Sigmoid colon (tissue), 7 donors: ENCODE data around the gene TTYH3. TPM values are rescaled to one million over a fixed set of nuclear protein-coding genes. Genes with fewer than 3 reads are reported as not detected.

Source experiments
- DNase-seq: peaks from one replicate; pipeline ENCODE4 v3.0.0-alpha.2; 2019
- H3K27ac ChIP-seq, 4 donors: fragments of 200-600 bp; sonication (generic); one replicate each; pipeline ENCODE4 v1.5.1; 2016 to 2019; ENCODE audit warnings: mild to moderate bottlenecking in 1 of 4
- H3K27me3 ChIP-seq, 3 donors: fragments of 200-600 bp; sonication (generic); one replicate each; pipeline ENCODE4 v1.5.1; 2019; ENCODE audit warnings: mild to moderate bottlenecking in 1 of 3
- H3K36me3 ChIP-seq, 4 donors: fragments of 200-600 bp; sonication (generic); one replicate each; pipeline ENCODE4 v1.5.1; 2016 to 2019
- H3K4me1 ChIP-seq, 4 donors: fragments of 200-600 bp; sonication (generic); one replicate each; pipeline ENCODE4 v1.5.1; 2017 to 2019
- H3K4me3 ChIP-seq, 4 donors: fragments of 200-600 bp; sonication (generic); one replicate each; pipeline ENCODE4 v1.5.1; 2017 to 2019; ENCODE audit warnings: mild to moderate bottlenecking in 2 of 4, moderate library complexity in 1 of 4
- H3K9me3 ChIP-seq, 4 donors: fragments of 200-600 bp in 3 of 4; sonication (generic) in 3 of 4; one replicate each; pipeline versions ENCODE4 v1.5.1 to v1.6.1; 2013 to 2019
- EP300 ChIP-seq, 4 donors: sonication (generic); formaldehyde crosslinking; IDR thresholded peaks; one replicate each; pipeline ENCODE4 v1.6.1; 2017; ENCODE audit warnings: antibody characterized with exemption in 4 of 4
- POLR2A ChIP-seq, 2 donors: fragments of 450-650 bp; IDR thresholded peaks; one replicate each; pipeline ENCODE4 v1.6.1; 2016; ENCODE audit warnings: antibody characterized with exemption in 2 of 2, mild to moderate bottlenecking in 2 of 2, moderate library complexity in 2 of 2
- POLR2AphosphoS5 ChIP-seq, 4 donors: sonication (generic); formaldehyde crosslinking; IDR thresholded peaks; one replicate each; pipeline ENCODE4 v1.6.1; 2017; ENCODE audit warnings: antibody characterized with exemption in 4 of 4
- WGBS, 2 donors: extraction: QIAGEN DNeasy Blood & Tissue Kit; methylation state at CpG; one replicate each; pipeline ENCODE4 v1.1.7; 2013; 5-methylcytosine and 5-hydroxymethylcytosine counted together
- intact Hi-C: fragments of 100-400 bp; cut with DNase I; formaldehyde crosslinking; loops from one replicate; pipeline ENCODE4 v1.15.1; 2023
- polyA plus RNA-seq, 3 donors: library from polyadenylated mRNA; stranded (reverse); fragments of 200-250 nt; gene quantifications; one replicate each; pipeline ENCODE4 v1.2.3, GENCODE V29; 2013
- total RNA-seq, 4 donors: library from RNA; depleted of rRNA; stranded (reverse); fragments of >200 nt; gene quantifications; one replicate each; pipeline ENCODE4 v1.1.0, GENCODE V29; 2016
- TF ChIP-seq, protein P1 (sequence below), 4 experiments: fragments of 450-650 bp in 3 of 4; fragments of 200-600 bp in 1 of 4; IDR thresholded peaks; one replicate each; pipeline ENCODE4 v1.5.1; 2016 to 2019; ENCODE audit warnings: antibody characterized with exemption in 4 of 4, mild to moderate bottlenecking in 3 of 4, moderate library complexity in 2 of 4
- donor health status: healthy with polysubstance abuse.
- donor health status: Bipolar disorder and iron deficiency.
- donor health status: healthy.

Gene TTYH3
- total and polyA plus RNA-seq, 7 donors, result 5.4 to 41.7 (median 15.3) TPM

DNA sequence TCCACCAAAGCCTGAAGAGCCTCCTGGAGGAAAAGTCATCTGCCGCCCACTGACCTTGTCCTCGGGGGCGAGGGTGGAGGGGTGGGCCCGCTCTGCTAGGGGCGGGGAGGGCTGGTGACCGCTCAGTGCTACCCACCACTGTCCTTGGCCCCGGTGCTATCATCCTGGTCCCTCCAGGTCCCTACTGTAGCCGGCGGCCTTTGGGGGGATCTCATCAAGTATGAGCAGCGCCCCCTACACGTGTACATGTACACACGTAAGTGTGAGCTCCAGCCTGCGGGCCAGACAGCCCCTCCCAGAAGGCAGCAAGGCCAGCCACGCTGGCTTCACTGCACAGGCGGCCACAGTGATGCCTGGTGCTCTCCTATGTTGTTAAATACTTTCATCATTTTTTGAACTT, 19.6 kb downstream of the TTYH3 start:
- no peak for TF ChIP-seq POLR2AphosphoS5 (IDR thresholded peaks at IDR 0.05)
- TF ChIP-seq EP300 (IDR thresholded peaks at IDR 0.05), result no peak
- H3K4me3 ChIP-seq, result no peak overlapping the region
- no peak overlapping the region for H3K27ac ChIP-seq
- H3K27me3 ChIP-seq, result no peaks in the 10 kb centered on the region
- intact Hi-C loops, result no loop called here
- H3K36me3 ChIP-seq, result peaks cover 0 to 37% (median 25%) of the 10 kb centered on the region in 4 donors
- no peak for DNase-seq
- 79 to 89% methylated on average over 15 of the region's 15 CpGs for WGBS, 2 donors
- no peaks in the 10 kb centered on the region for H3K9me3 ChIP-seq
- H3K4me1 ChIP-seq, result no peaks in the 10 kb centered on the region

- TF ChIP-seq POLR2A (IDR thresholded peaks at IDR 0.05) (no peak), EP300 (IDR thresholded peaks at IDR 0.05) (no peak), POLR2AphosphoS5 (IDR thresholded peaks at IDR 0.05) (no peak)
- TF ChIP-seq, protein P1, sequence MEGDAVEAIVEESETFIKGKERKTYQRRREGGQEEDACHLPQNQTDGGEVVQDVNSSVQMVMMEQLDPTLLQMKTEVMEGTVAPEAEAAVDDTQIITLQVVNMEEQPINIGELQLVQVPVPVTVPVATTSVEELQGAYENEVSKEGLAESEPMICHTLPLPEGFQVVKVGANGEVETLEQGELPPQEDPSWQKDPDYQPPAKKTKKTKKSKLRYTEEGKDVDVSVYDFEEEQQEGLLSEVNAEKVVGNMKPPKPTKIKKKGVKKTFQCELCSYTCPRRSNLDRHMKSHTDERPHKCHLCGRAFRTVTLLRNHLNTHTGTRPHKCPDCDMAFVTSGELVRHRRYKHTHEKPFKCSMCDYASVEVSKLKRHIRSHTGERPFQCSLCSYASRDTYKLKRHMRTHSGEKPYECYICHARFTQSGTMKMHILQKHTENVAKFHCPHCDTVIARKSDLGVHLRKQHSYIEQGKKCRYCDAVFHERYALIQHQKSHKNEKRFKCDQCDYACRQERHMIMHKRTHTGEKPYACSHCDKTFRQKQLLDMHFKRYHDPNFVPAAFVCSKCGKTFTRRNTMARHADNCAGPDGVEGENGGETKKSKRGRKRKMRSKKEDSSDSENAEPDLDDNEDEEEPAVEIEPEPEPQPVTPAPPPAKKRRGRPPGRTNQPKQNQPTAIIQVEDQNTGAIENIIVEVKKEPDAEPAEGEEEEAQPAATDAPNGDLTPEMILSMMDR (IDR thresholded peaks at IDR 0.05), result no peak
- no peaks in the 10 kb centered on the region for H3K9me3 ChIP-seq
- no peaks in the 10 kb centered on the region for H3K27me3 ChIP-seq
- DNase-seq, result no peak
- H3K27ac ChIP-seq, result no peak overlapping the region
- peaks cover 0 to 39% (median 26%) of the 10 kb centered on the region in 4 donors for H3K36me3 ChIP-seq
- intact Hi-C loops, result no loop called here
- H3K4me3 ChIP-seq, result no peak overlapping the region
- no peaks in the 10 kb centered on the region for H3K4me1 ChIP-seq
- WGBS, 2 donors, result 90 to 93% methylated on average over 28 of the region's 28 CpGs
Observed at GRCh38 chr7:2651847-2652735, 20.3 kb downstream of the TTYH3 start.

GRCh38 chr7:2652736-2653060, 20.9 kb downstream of the TTYH3 start:
- intact Hi-C loops, result no loop called here
- 94 to 95% methylated on average over 12 of the region's 12 CpGs for WGBS, 2 donors
- H3K27me3 ChIP-seq, result no peaks in the 10 kb centered on the region
- H3K36me3 ChIP-seq, result peaks cover 3 to 36% (median 21%) of the 10 kb centered on the region in 4 donors
- H3K4me3 ChIP-seq, result no peak overlapping the region
- no peak for DNase-seq
- H3K9me3 ChIP-seq, result no peaks in the 10 kb centered on the region
- TF ChIP-seq POLR2AphosphoS5 (IDR thresholded peaks at IDR 0.05) (no peak), EP300 (IDR thresholded peaks at IDR 0.05) (no peak), POLR2A (IDR thresholded peaks at IDR 0.05) (no peak)
- TF ChIP-seq, protein P1 (IDR thresholded peaks at IDR 0.05), result no peak
- H3K4me1 ChIP-seq, result no peaks in the 10 kb centered on the region
- H3K27ac ChIP-seq, result no peak overlapping the region

- DNase-seq, result no peak
- intact Hi-C loops, result no loop called here
- Histone ChIP-seq H3K9me3 (no peaks in the 10 kb centered on the region), H3K27ac (no peak overlapping the region), H3K4me1 (no peaks in the 10 kb centered on the region), H3K36me3 (peaks cover 4 to 37% (median 18%) of the 10 kb centered on the region in 4 donors), H3K4me3 (no peak overlapping the region), H3K27me3 (no peaks in the 10 kb centered on the region)
- WGBS, 2 donors, result 64 to 81% methylated on average over 5 of the region's 5 CpGs
- TF ChIP-seq POLR2A (IDR thresholded peaks at IDR 0.05) (no peak), EP300 (IDR thresholded peaks at IDR 0.05) (no peak), POLR2AphosphoS5 (IDR thresholded peaks at IDR 0.05) (no peak)
- TF ChIP-seq, protein P1 (IDR thresholded peaks at IDR 0.05), result no peak
Observed at GRCh38 chr7:2654059-2654458, 22.3 kb downstream of the TTYH3 start.

DNA sequence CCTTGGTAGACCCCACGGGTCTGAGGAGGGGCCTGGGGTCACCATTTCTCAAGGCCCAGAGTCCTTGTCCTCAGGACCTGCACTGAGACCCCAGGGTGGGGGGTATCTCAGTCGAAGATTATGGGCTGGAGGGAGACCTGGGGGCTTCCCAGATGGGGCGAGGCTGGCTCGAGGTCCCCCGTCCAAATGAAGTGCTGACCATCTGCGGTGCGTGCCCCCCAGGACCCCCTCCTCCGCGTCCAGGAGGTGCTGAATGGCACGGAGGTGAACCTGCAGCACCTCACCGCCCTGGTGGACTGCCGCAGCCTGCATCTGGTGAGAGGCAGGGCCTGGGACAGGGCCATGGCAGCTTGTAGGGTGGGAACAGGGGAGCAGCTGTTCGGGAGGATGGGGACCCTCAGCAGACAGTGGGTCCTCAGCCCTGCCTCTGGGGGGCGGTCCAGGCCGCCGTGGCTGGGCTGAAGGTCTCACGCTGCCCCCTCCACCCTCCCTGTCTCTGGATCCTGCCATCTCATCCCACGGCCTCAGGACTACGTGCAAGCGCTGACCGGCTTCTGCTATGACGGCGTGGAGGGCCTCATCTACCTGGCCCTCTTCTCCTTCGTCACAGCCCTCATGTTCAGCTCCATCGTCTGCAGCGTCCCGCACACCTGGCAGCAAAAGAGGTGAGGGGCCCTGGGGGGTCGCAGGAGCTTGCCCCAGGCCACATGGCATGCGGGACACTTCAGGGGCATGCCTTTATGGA, 24.3 kb downstream of the TTYH3 start:
- Histone ChIP-seq H3K36me3 (peaks cover 4 to 34% (median 11%) of the 10 kb centered on the region in 4 donors), H3K4me3 (no peak overlapping the region), H3K27me3 (no peaks in the 10 kb centered on the region), H3K4me1 (no peaks in the 10 kb centered on the region), H3K9me3 (no peaks in the 10 kb centered on the region), H3K27ac (no peak overlapping the region)
- no peak for DNase-seq
- intact Hi-C loops, result no loop called here
- 92 to 97% methylated on average over 29 of the region's 29 CpGs for WGBS, 2 donors
- TF ChIP-seq, protein P1 (IDR thresholded peaks at IDR 0.05), result no peak
- TF ChIP-seq POLR2A (IDR thresholded peaks at IDR 0.05), result no peak
- TF ChIP-seq EP300 (IDR thresholded peaks at IDR 0.05), result no peak
- TF ChIP-seq POLR2AphosphoS5 (IDR thresholded peaks at IDR 0.05), result no peak
